ENCODE results near the gene PDE4D. TPM values are rescaled to one million over a fixed set of nuclear protein-coding genes. Genes with fewer than 3 reads are reported as not detected.

Gene PDE4D
- total RNA-seq, 1 experiment from 2014 or later = 1.0 TPM

- DNase-seq (ENCODE audit: low read depth) = no peak
These were observed 628.8 kb downstream of the PDE4D start for GRCh38 chr5:59264639-59265245.

GRCh38 chr5:59264013-59264412, 629.5 kb downstream of the PDE4D start:
- DNase-seq (ENCODE audit: low read depth) = no peak

- no peak for DNase-seq (ENCODE audit: low read depth)
These were observed 631.6 kb downstream of the PDE4D start for GRCh38 chr5:59261969-59262368.

- no peak for DNase-seq (ENCODE audit: low read depth)
These were observed 632.6 kb downstream of the PDE4D start for GRCh38 chr5:59260973-59261372.

- DNase-seq (ENCODE audit: low read depth) = no peak
These were observed 633.3 kb downstream of the PDE4D start for GRCh38 chr5:59260200-59260599.

- DNase-seq (ENCODE audit: low read depth) = no peak
These were observed 634.3 kb downstream of the PDE4D start for GRCh38 chr5:59259237-59259636.

GRCh38 chr5:59257488-59258400, 635.8 kb downstream of the PDE4D start:
- DNase-seq (ENCODE audit: low read depth) = no peak

- DNase-seq (ENCODE audit: low read depth) = no peak
These were observed 637.2 kb downstream of the PDE4D start for GRCh38 chr5:59256331-59256730.

- no peak for DNase-seq (ENCODE audit: low read depth)
These were observed 639.4 kb downstream of the PDE4D start for GRCh38 chr5:59254055-59254687.

- no peak for DNase-seq (ENCODE audit: low read depth)
These were observed 639.9 kb downstream of the PDE4D start for GRCh38 chr5:59253625-59254024.

GRCh38 chr5:59251627-59252026, 641.9 kb downstream of the PDE4D start:
- no peak for DNase-seq (ENCODE audit: low read depth)

GRCh38 chr5:59249726-59250125, 643.8 kb downstream of the PDE4D start:
- no peak for DNase-seq (ENCODE audit: low read depth)

GRCh38 chr5:59249160-59249559, 644.4 kb downstream of the PDE4D start:
- no peak for DNase-seq (ENCODE audit: low read depth)

GRCh38 chr5:59246882-59247281, 646.6 kb downstream of the PDE4D start:
- no peak for DNase-seq (ENCODE audit: low read depth)

GRCh38 chr5:59246145-59246869, 647.2 kb downstream of the PDE4D start:
- DNase-seq (ENCODE audit: low read depth) = no peak

- DNase-seq (ENCODE audit: low read depth) = no peak
These were observed 648.3 kb downstream of the PDE4D start for GRCh38 chr5:59245198-59245597.

GRCh38 chr5:59241552-59241951, 652.0 kb downstream of the PDE4D start:
- no peak for DNase-seq (ENCODE audit: low read depth)

- no peak for DNase-seq (ENCODE audit: low read depth)
These were observed 652.4 kb downstream of the PDE4D start for GRCh38 chr5:59241119-59241518.

GRCh38 chr5:59238126-59238902, 655.2 kb downstream of the PDE4D start:
- no peak for DNase-seq (ENCODE audit: low read depth)

- peak; percentile 2 for DNase-seq (ENCODE audit: low read depth)
These were observed 656.5 kb downstream of the PDE4D start for GRCh38 chr5:59236986-59237385.

GRCh38 chr5:59236448-59236847, 657.1 kb downstream of the PDE4D start:
- peak; percentile 1 for DNase-seq (ENCODE audit: low read depth)

Measured in HT1080 (cell line).